Measurements from ENCODE around the gene CCM2. TPM values are rescaled to one million over a fixed set of nuclear protein-coding genes. Genes with fewer than 3 reads are reported as not detected.
"Not testable (repeated sequence)": the region's sequence is repeated elsewhere in the genome, so short reads cannot be mapped to it uniquely, and the experiment has no call there.

CCM2 gene
- total RNA-seq, 2 donors from 2014 or later = 94.2 to 109 TPM

DNA sequence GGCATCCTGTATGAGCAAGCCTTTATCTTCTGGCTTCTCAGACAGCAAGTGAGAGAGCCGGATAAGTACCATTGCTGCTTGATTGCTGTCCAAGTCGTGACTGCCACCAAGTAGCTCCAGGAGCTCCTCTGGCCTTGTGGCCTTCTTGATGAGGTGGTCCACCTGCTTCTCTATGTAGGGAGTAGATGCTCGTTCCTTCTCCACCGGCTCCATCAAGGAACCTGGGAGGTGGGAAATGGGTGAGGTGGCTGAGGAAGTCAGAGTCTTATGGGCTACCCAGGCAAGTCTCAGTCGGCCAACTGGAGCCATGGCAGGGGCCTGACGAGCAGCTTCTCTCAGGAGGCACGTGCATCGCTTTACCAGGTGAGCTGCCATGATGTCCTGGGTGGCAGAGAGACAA is 108.9 kb downstream of the CCM2 start:
- peaks cover 14 to 25% of the 10 kb centered on the region in 2 donors for H3K36me3 Mint-ChIP-seq (ENCODE audit: insufficient read depth in 2 of 2)
- peak overlapping the region; percentile 81 for H3K27ac Mint-ChIP-seq
- ATAC-seq (replicated peaks in 1 of 2) (no peak), DNase-seq (no peak)
- no peaks in the 10 kb centered on the region for H3K27me3 Mint-ChIP-seq (ENCODE audit: low read depth)
- peak overlapping the region; percentile 81 to 94 for H3K4me3 Mint-ChIP-seq
- H3K4me1 Mint-ChIP-seq (ENCODE audit: low read depth) = peaks cover 44% of the 10 kb centered on the region
- no peaks in the 10 kb centered on the region for H3K9me3 Mint-ChIP-seq

GRCh38 chr7:45111298-45112223 is 111.6 kb downstream of the CCM2 start, which contains the start of gene TBRG4:
TSS of gene TBRG4 (minus strand) at chr7:45111697. CDS start at chr7:45109237, 2,460 bp downstream.
- DNase-seq (peak; percentile 95), ATAC-seq (replicated peaks in 1 of 2) (peak; percentile 96 to 98)
- Mint-ChIP-seq H3K4me3 (peak within 1 kb of the TSS; percentile 94 to 95), H3K27me3 (ENCODE audit: low read depth) (peaks cover 6% of the 10 kb centered on the region), H3K4me1 (ENCODE audit: low read depth) (peaks cover 35% of the 10 kb centered on the region), H3K36me3 (ENCODE audit: insufficient read depth in 2 of 2) (peaks cover 10 to 24% of the 10 kb centered on the region in 2 donors), H3K27ac (peak within 1 kb of the TSS; percentile 97), H3K9me3 (no peaks in the 10 kb centered on the region)

- H3K4me1 Mint-ChIP-seq (ENCODE audit: low read depth) = peaks cover 28% of the 10 kb centered on the region
- peak overlapping the region; percentile 56 for H3K27ac Mint-ChIP-seq
- DNase-seq (no peak), ATAC-seq (replicated peaks in 1 of 2) (no peak)
- H3K27me3 Mint-ChIP-seq (ENCODE audit: low read depth) = peaks cover 6% of the 10 kb centered on the region
- H3K9me3 Mint-ChIP-seq = no peaks in the 10 kb centered on the region
- H3K36me3 Mint-ChIP-seq (ENCODE audit: insufficient read depth in 2 of 2) = peaks cover 10 to 24% of the 10 kb centered on the region in 2 donors
- peak overlapping the region; percentile 94 to 95 for H3K4me3 Mint-ChIP-seq
Observed at GRCh38 chr7:45112648-45113047, 112.6 kb downstream of the CCM2 start.

DNA sequence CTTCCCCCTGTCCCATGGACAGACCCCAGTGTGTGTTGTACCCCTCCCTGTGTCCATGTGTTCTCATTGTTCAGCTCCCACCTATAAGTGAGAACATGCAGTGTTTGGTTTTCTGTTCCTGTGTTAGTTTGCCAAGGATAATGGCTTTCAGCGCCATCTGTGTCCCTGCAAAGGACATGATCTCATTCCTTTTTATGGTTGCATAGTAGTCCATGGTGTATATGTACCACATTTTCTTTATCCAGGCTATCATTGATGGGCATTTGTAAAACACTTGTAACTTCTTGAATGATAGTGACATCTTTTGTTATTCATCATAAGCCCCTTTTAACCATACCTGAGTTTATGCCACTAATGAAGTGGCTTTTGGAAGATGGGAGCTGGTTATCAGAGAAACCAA is 114.3 kb downstream of the CCM2 start:
- H3K27me3 Mint-ChIP-seq (ENCODE audit: low read depth); H3K9me3 Mint-ChIP-seq; ATAC-seq (replicated peaks in 1 of 2); H3K27ac Mint-ChIP-seq; H3K4me3 Mint-ChIP-seq; DNase-seq: not testable (repeated sequence)
- peaks cover 6 to 15% of the 10 kb centered on the region in 2 donors for H3K36me3 Mint-ChIP-seq (ENCODE audit: insufficient read depth in 2 of 2)
- peaks cover 12% of the 10 kb centered on the region for H3K4me1 Mint-ChIP-seq (ENCODE audit: low read depth)

DNA sequence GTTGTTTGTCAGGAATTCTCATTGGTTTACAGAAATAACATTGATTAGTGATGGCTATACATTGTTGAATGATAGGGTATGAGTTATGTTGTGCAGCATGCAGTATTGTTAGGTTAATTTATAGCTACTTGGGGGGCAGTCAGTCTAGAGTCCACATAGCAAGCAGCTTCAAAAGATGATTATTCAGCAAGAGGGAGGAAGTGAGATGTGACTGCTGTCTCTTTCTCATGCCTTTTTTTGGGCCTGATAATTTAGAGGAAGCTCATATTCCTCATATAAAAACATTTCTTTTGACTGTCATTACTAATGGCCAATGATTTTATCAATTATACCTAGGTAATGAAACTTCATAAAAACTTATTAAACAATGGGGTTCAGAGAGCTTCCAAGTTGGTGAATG is 114.9 kb downstream of the CCM2 start:
- no peaks in the 10 kb centered on the region for H3K9me3 Mint-ChIP-seq
- H3K27ac Mint-ChIP-seq = no peak overlapping the region
- H3K27me3 Mint-ChIP-seq (ENCODE audit: low read depth) = peaks cover 6% of the 10 kb centered on the region
- no peak overlapping the region for H3K4me3 Mint-ChIP-seq
- ATAC-seq (replicated peaks in 1 of 2) (no peak), DNase-seq (no peak)
- H3K36me3 Mint-ChIP-seq (ENCODE audit: insufficient read depth in 2 of 2) = peaks cover 6 to 15% of the 10 kb centered on the region in 2 donors
- peaks cover 8% of the 10 kb centered on the region for H3K4me1 Mint-ChIP-seq (ENCODE audit: low read depth)

- no peaks in the 10 kb centered on the region for H3K4me1 Mint-ChIP-seq (ENCODE audit: low read depth)
- no peak overlapping the region for H3K4me3 Mint-ChIP-seq
- H3K9me3 Mint-ChIP-seq = no peaks in the 10 kb centered on the region
- H3K27me3 Mint-ChIP-seq (ENCODE audit: low read depth) = peaks cover 6% of the 10 kb centered on the region
- peaks cover 6 to 7% of the 10 kb centered on the region in 2 donors for H3K36me3 Mint-ChIP-seq (ENCODE audit: insufficient read depth in 2 of 2)
- DNase-seq (no peak), ATAC-seq (replicated peaks in 1 of 2) (no peak)
- no peak overlapping the region for H3K27ac Mint-ChIP-seq
Observed at GRCh38 chr7:45116048-45116447, 116.0 kb downstream of the CCM2 start.

DNA sequence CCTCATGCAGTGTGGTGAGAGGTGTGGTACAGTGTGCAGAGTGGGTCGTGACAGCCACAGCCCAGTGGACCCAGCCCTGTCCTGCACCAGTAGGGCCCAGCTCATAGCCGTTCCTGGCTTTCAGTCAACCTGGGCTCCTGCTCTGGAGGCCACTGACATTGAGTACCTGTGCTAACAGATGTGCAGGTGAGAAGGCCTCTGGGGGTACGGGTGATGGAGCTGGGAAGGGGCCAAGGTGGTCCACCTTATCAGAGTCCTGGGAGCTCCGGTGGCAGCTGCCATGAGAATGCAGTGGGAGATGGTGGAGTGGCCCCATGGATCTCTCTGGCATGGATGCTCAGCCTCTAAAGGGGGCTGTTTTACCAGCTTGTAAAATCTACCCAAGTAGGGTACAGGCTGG is 117.6 kb downstream of the CCM2 start:
- Mint-ChIP-seq H3K4me3 (no peak overlapping the region), H3K36me3 (ENCODE audit: insufficient read depth in 2 of 2) (no peaks in the 10 kb centered on the region), H3K4me1 (ENCODE audit: low read depth) (no peaks in the 10 kb centered on the region), H3K27ac (no peak overlapping the region), H3K9me3 (no peaks in the 10 kb centered on the region), H3K27me3 (ENCODE audit: low read depth) (peaks cover 6% of the 10 kb centered on the region)
- ATAC-seq (replicated peaks in 1 of 2) (no peak), DNase-seq (no peak)

DNA sequence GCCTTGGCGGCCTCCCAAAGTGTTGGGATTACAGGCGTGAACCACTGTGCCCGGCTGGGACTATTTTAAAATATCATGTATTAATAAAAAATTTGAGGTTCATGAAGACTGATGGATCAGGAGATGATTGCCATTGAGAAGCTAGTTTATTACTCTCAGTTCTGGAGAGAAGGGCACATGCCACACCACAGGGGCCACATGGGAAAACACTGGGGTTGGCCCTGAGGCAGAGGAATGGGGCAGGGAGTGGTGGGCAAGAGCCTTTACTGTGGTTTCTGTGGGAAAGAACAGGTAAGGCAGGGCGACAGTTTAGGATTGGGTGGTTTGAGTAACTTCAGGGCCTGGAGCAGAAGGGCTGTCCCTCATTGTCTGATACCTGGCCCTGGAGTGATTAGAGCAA is 118.3 kb downstream of the CCM2 start:
- no peaks in the 10 kb centered on the region for H3K9me3 Mint-ChIP-seq
- peaks cover 6% of the 10 kb centered on the region for H3K27me3 Mint-ChIP-seq (ENCODE audit: low read depth)
- DNase-seq (no peak), ATAC-seq (replicated peaks in 1 of 2) (no peak)
- H3K4me1 Mint-ChIP-seq (ENCODE audit: low read depth) = no peaks in the 10 kb centered on the region
- H3K4me3 Mint-ChIP-seq = no peak overlapping the region
- no peaks in the 10 kb centered on the region for H3K36me3 Mint-ChIP-seq (ENCODE audit: insufficient read depth in 2 of 2)
- no peak overlapping the region for H3K27ac Mint-ChIP-seq

DNA sequence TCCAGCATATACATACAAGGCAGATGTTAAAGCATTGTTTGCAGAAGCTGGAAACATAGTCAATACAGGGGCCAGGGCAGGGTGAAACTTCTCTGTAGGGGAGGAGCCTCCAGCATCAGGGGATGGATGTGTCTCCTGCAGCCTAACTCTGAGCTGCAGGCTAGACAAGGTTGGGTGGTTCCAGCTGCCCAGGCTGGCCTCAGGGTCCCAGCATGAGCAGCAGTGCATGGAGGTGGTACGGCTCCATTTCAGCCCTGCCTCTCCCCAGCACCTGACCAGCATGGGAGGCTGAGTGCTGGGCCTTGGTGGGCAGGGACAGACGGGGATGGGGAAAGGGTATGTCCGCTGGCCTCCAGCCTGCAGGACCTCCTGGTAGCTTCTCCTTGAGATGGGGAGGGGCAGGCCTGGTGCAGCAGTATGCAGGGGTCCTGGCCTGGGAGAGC is 118.9 kb downstream of the CCM2 start:
- no peaks in the 10 kb centered on the region for H3K4me1 Mint-ChIP-seq (ENCODE audit: low read depth)
- H3K27me3 Mint-ChIP-seq (ENCODE audit: low read depth) = peaks cover 6% of the 10 kb centered on the region
- DNase-seq = no peak
- no peak overlapping the region for H3K27ac Mint-ChIP-seq
- H3K4me3 Mint-ChIP-seq = no peak overlapping the region
- no peaks in the 10 kb centered on the region for H3K9me3 Mint-ChIP-seq
- no peaks in the 10 kb centered on the region for H3K36me3 Mint-ChIP-seq (ENCODE audit: insufficient read depth in 2 of 2)
- ATAC-seq (replicated peaks in 1 of 2) = no peak

DNA sequence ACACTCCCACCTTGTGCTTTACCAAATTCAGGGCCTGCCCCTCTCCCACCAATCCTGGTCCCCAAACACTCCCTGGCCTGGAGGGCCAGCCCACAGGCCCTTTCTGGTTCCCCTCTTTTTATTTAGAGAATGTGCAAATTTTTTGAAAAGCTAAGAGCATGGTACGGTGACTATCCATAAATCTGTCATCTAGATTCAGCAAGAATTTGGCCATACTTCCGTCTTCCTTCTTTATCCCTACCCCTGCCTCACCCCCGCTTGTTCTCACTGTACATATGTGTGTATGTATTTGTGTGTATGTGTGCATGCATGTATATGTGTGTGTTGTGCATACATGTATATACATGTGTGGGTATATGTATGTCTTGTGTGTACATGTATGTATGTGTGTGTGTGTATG is 119.5 kb downstream of the CCM2 start:
- Mint-ChIP-seq H3K36me3 (ENCODE audit: insufficient read depth in 2 of 2) (no peaks in the 10 kb centered on the region), H3K9me3 (no peaks in the 10 kb centered on the region), H3K27ac (no peak overlapping the region), H3K4me3 (no peak overlapping the region), H3K27me3 (ENCODE audit: low read depth) (peaks cover under 1% of the 10 kb centered on the region), H3K4me1 (ENCODE audit: low read depth) (no peaks in the 10 kb centered on the region)
- DNase-seq (no peak), ATAC-seq (replicated peaks in 1 of 2) (no peak)

GRCh38 chr7:45122975-45123860 is 123.2 kb downstream of the CCM2 start:
- H3K27me3 Mint-ChIP-seq (ENCODE audit: low read depth) = no peaks in the 10 kb centered on the region
- no peak for DNase-seq
- H3K9me3 Mint-ChIP-seq = no peaks in the 10 kb centered on the region
- no peak overlapping the region for H3K4me3 Mint-ChIP-seq
- H3K4me1 Mint-ChIP-seq (ENCODE audit: low read depth) = no peaks in the 10 kb centered on the region
- H3K27ac Mint-ChIP-seq = peak overlapping the region; percentile 64
- no peak for ATAC-seq (replicated peaks in 1 of 2)
- H3K36me3 Mint-ChIP-seq (ENCODE audit: insufficient read depth in 2 of 2) = no peaks in the 10 kb centered on the region

- Mint-ChIP-seq H3K4me1 (ENCODE audit: low read depth) (no peaks in the 10 kb centered on the region), H3K9me3 (no peaks in the 10 kb centered on the region), H3K27ac (no peak overlapping the region), H3K4me3 (no peak overlapping the region), H3K36me3 (ENCODE audit: insufficient read depth in 2 of 2) (no peaks in the 10 kb centered on the region), H3K27me3 (ENCODE audit: low read depth) (no peaks in the 10 kb centered on the region)
- no peak for DNase-seq
- no peak for ATAC-seq (replicated peaks in 1 of 2)
Observed at GRCh38 chr7:45123913-45124710, 124.1 kb downstream of the CCM2 start.

Measured in activated T-cell treated with anti-CD3 and anti-CD28 coated beads, Interleukin-2, amount 50 U/mL, for 72 hours (primary cell).